ENCODE results near the gene SPTSSB.

SPTSSB gene

DNA sequence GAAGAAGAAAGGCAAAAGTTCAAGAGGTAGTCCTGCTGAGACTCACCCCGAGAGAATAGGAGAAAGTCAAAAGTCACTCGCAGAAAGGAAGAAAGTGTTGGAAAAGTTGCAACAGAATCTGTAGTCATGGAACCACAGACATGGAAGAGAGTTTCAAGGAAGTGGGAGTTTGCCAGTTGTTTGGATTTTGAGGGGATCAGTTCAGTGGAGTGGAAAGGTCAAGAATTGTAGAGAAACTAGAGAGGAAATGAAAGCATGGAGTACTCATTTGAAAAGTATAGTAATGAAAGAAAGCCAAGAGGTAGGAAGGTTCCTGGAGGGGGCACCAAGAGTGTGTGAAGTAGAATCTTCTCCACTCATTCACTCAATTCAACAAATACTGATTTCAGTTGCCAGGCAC lies 34.7 kb downstream of the SPTSSB start:
- DNase-seq = no peak

DNA sequence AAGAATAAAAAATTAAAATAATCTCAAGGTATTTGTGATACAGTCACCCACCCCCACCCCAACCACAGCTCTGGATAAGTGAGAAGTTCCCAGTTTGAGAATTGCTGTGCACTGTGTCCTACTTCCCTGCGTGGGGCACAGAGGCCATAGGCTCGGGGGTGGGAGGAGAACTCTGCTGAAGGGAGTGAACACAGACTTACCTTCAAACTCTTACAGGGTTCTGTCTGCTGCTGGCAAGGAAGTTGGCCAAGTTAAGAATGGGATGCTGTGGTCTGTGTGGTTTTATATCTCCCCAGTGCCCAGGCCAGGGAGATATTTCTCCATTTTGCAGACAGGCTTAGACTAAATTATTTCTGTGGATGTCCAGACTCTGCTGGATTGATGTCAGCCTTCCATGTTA lies 37.6 kb downstream of the SPTSSB start:
- no peak for DNase-seq

DNA sequence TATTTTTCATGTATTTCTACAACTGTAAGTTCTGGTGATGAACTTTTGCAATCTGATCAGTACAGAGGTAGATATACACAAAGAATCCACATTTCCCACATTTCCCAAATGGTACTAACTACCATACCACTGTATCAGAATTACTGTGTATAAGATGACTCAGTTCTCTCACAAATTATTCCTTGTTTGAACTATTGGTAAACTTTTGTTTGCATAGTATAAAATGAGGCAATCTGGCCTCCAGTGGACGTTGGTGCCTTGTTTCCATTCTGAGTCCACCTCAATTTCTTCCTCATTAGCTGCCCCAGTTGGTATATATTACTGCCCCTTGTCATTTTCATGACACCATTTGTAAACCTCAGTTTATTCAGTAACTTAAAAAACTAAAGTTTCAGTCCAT lies 38.5 kb downstream of the SPTSSB start:
- DNase-seq = no peak

DNA sequence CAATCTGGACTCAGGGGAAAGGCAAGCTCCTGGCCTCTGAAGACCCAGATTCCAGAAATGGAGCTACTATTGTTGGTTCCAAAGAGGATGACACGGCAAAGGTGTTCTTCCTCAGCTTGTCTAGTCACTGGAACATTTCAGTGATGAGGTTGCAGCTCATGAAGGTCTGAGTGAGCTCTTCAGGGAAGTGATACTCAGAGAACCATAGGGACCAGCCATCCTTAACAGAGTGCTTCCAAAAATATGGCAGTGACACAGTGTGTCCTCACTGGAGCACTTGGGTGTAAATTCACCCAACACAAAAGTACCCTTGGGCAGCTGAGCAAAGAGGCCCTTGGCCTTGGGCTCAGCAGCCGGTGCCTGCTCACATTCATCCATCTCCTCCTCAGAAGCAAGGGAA lies 46.3 kb downstream of the SPTSSB start:
- DNase-seq = no peak

DNA sequence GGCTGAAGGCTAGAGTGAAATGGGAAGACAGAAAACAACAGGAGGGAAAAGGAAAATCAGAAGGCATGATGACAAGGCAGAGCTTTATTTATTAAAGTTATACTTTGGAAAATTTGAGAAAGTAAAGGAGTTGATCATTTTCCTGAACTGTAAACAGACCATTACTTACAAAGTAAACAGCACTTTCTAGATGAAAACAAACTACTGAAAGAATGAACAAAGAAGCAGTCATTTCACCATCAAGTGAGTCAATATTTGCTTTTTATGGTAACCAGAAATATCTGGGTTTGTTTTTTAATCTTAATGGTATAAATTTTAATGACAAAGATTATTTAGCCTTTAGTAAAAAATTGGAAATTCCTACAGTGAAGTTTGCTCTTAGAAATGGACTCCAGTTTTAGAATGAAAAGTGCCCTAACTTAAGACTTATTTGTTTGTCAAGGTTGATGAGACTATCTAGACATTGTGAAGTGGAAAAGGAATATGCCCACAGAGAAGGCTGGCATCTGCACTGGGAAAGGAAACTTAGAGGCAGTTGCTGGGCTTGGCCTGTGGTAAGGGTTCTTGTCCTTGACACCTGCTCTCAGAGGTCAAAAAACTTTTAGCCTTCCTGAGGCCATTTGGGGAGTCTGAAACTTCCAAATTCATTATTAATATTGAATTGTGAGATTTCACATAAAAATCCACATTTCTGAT lies 47.2 kb downstream of the SPTSSB start:
- no peak for DNase-seq

DNA sequence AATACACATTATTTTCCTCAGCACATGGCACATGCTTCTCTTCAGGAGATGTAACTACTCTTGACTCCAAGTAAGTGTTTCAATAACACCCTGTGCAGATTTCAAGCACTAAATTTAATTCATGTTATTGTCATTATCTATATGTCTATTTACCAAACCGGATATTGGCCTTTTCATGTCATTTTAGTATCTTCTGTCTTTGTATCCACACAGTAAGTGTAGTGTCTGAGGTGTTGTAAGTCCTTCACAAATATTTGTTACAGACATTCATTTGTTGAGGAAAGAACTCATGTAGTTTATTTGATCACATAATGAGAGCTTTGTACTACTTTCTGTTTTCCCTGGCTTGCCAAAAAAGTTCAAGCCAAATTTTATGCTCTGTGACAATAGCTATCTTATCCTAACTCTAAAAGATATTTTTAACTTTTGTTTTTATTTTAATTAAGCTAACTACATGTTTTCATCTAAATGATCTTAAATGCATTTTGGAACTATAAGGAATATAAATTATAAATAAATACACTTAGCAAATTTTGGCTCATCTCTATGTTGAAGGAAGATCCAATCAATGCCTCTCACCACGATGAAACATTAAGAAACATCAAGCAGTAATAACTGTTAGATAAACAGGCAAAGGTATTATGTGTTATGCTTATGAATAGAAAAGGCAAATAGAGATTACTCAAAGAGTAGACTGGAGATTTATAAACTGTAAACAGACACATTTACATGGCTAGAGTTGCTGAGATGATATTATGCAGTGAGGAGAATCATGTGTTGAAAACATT lies 48.3 kb downstream of the SPTSSB start:
- DNase-seq = no peak

DNA sequence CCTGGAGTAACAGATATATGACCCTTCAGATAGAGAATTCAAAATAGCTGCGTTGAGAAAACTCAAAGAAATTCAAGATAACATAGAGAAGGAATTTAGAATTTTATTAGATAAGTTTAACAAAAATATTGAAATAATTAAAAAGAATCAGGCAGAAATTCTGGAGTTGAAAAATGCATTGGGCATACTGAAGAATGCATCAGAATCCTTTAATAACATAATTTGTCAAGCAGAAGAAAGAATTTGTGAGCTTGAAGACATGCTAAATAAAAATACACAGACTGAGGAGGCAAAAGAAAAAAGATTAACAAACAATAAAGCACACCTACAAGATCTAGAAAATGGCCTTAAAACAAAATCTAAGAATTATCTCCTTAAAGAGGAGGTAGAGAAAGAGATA lies 50.5 kb downstream of the SPTSSB start:
- DNase-seq = no peak

DNA sequence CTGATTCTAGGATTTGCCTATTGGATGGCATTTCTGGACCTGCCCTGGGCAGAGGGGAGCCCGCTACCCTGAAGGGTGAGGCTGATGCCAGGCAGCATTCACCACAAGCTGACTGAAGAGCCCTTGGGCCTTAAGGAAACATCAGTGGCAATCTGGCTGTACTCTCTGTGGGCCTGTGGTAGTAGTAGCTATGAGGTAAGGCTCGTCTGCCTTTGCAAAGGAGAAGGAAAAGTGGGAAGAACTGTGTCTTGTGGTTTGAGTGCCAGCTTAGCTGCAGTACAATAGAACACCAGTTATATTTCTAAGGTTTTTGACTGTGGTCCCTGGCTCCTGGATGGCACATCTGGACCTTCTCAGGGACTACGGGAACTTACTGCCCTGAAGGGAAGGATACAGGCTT lies 51.5 kb downstream of the SPTSSB start:
- no peak for DNase-seq

- no peak for DNase-seq
Measured at GRCh38 chr3:161317077-161317476, 54.2 kb downstream of the SPTSSB start.

DNA sequence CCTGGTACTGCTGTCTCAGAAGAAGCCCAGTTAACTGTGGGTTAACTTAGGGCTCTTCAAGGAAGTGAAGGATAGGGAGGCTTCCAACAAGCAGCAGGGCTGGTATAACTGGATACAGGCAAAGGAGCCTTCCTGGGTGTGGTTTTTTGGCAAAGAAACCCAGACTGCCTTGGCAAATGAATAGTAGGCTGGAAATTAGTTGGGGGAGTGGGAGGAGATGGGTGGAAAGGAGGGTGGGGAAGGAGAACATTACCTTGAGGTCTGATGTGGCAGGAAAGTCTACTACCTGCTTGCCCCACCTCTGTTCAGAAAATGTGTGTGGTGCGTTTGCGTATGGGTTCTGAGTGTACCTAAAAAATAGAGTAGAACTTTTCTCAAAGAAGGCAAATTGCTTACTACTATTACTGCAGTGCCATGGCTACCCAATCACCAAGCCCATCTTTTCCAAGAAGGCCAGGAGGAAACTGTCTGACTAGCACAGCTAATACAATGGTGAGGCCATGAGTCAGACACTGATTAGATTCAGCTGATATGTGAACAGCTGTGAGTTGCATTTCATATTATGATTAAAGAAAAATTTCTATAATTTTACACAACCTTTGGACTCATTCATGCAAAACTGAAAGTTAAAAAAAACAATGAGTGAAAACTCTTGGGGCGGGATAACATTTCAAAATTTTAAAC lies 55.2 kb downstream of the SPTSSB start:
- no peak for DNase-seq

DNA sequence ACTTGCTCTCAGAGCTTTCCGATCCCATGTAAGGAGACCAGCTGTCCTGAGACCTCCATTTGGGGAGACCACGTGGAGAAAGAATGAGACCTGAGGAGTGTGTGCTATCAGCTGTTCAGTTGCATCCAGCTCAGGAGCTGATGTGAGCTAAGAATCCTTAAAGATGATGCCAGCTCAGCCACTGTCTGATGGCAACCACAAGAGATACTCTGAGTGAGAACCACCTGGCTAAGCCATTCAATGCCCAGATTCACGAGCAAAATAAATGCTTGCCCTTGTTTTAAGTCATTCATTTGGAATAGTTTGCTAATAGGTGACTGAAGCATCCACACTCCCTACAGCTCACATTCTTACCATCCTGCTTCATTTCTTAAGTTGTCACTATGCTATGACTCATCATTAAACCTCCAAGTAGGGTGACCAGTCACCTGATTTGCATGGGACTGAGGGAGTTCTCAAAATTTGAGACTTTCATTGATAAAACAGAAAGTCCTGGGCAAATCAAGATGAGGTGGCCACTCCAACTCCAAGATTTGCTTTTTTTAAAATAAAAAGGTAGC lies 56.4 kb downstream of the SPTSSB start:
- no peak for DNase-seq

- DNase-seq = peak; percentile 64
Measured at GRCh38 chr3:161310649-161311423, 60.5 kb downstream of the SPTSSB start.

GRCh38 chr3:161305095-161305991 lies 66.0 kb downstream of the SPTSSB start:
- no peak for DNase-seq

GRCh38 chr3:161296814-161297213 lies 74.5 kb downstream of the SPTSSB start:
- no peak for DNase-seq

GRCh38 chr3:161295325-161295724 lies 76.0 kb downstream of the SPTSSB start:
- DNase-seq = no peak
